Endothelial cell of umbilical vein (primary cell): ENCODE measurements around the gene VPS25. TPM values are rescaled to one million over a fixed set of nuclear protein-coding genes. Genes with fewer than 3 reads are reported as not detected.

Source experiments
- BruUV-seq: library from RNA; stranded (reverse); fragments of 400-500 nt; replicated peaks from 2 replicates; lab custom pipeline; 2021; lab: Mats Ljungman, UMichigan
- CTCF ChIA-PET: fragments of 300-600, 350-600 bp; sonication (Branson Sonifier 250); formaldehyde crosslinking; loops from one replicate; lab custom pipeline; 2021; ENCODE audit warnings: antibody characterized with exemption, inconsistent platforms; lab: Charles Lee
- POLR2A ChIA-PET: fragments of 300-600, 350-600 bp; sonication (Branson Sonifier 250); formaldehyde crosslinking; loops from one replicate; lab custom pipeline; 2021; ENCODE audit warnings: antibody characterized with exemption, inconsistent platforms; lab: Charles Lee
- DNase-seq: peaks from one replicate; pipeline ENCODE4 v3.0.0-alpha.2; 2011; ENCODE audit warnings: low read depth, low spot score
- FAIRE-seq: peaks from 2 replicates; lab custom pipeline; 2011; peaks lifted over from hg19 to GRCh38; lab: Jason Lieb, UNC
- H2AFZ ChIP-seq: 2 replicates; pipeline ENCODE4 v1.6.0; 2012; ENCODE audit warnings: low read depth, low read length, control low read depth, inconsistent platforms
- H3K27ac ChIP-seq: 2 replicates; pipeline ENCODE4 v1.5.1; 2011; ENCODE audit warnings: low read depth, mild to moderate bottlenecking, control low read depth, low read length, moderate library complexity; ENCODE audit not compliant: insufficient read depth
- H3K27me3 ChIP-seq, 2 experiments: 2 replicates each; pipeline versions ENCODE4 v1.6.0 to v1.6.1; 2011; ENCODE audit warnings: low read length in 2 of 2, mixed read lengths in 1 of 2; ENCODE audit not compliant: control insufficient read depth in 2 of 2, insufficient read depth in 2 of 2
- H3K36me3 ChIP-seq, 2 experiments: 2 replicates in 1 of 2; 3 replicates in 1 of 2; pipeline ENCODE4 v1.5.1; 2011; ENCODE audit warnings: low read length in 2 of 2, mild to moderate bottlenecking in 1 of 2, moderate library complexity in 1 of 2; ENCODE audit not compliant: control insufficient read depth in 2 of 2, insufficient read depth in 2 of 2; ENCODE audit errors: extremely low read depth in 1 of 2
- H3K4me1 ChIP-seq: 3 replicates; pipeline ENCODE4 v1.5.1; 2011; ENCODE audit warnings: mild to moderate bottlenecking, low read length; ENCODE audit not compliant: control insufficient read depth, insufficient read depth; ENCODE audit errors: extremely low read depth
- H3K4me2 ChIP-seq: 2 replicates; pipeline ENCODE4 v1.6.1; 2011; ENCODE audit warnings: low read length, control low read depth, mixed read lengths; ENCODE audit not compliant: insufficient read depth
- H3K4me3 ChIP-seq, 3 experiments: fragments of 200-600 bp in 1 of 3; sonication (generic), shearing (Covaris generic) in 1 of 3; replicated peaks in 1 of 3; 2 replicates each; pipeline ENCODE4 v1.5.1; 2011 to 2016; ENCODE audit warnings: control low read depth in 3 of 3, low read length in 3 of 3, mild to moderate bottlenecking in 2 of 3, inconsistent platforms in 1 of 3, low read depth in 1 of 3, moderate library complexity in 1 of 3; ENCODE audit not compliant: insufficient read depth in 1 of 3
- H3K79me2 ChIP-seq: 2 replicates; pipeline ENCODE4 v1.6.0; 2012; ENCODE audit warnings: low read length, inconsistent platforms; ENCODE audit not compliant: control insufficient read depth, insufficient read depth
- H3K9ac ChIP-seq: replicated peaks from 2 replicates; pipeline ENCODE3; 2011; ENCODE audit warnings: low read length, control low read depth; ENCODE audit not compliant: insufficient read depth; ENCODE audit errors: extremely low read depth
- H3K9me1 ChIP-seq: replicated peaks from 3 replicates; pipeline ENCODE4 v1.6.0; 2011; ENCODE audit warnings: mild to moderate bottlenecking, low read length; ENCODE audit not compliant: control insufficient read depth, insufficient read depth; ENCODE audit errors: extremely low read depth
- H3K9me3 ChIP-seq: replicated peaks from 2 replicates; pipeline ENCODE4 v1.5.1; 2012; ENCODE audit warnings: low read length, inconsistent platforms; ENCODE audit not compliant: control insufficient read depth, insufficient read depth
- H4K20me1 ChIP-seq: replicated peaks from 2 replicates; pipeline ENCODE3; 2011; ENCODE audit warnings: mild to moderate bottlenecking, low read length; ENCODE audit not compliant: control insufficient read depth, insufficient read depth; ENCODE audit errors: extremely low read depth
- CTCF ChIP-seq, 2 donors: IDR thresholded peaks; 1 replicate in 1 of 2; 2 replicates in 1 of 2; pipeline ENCODE4 v1.5.1; 2011; ENCODE audit warnings: low read length in 2 of 2, mild to moderate bottlenecking in 2 of 2, moderate library complexity in 2 of 2, control low read depth in 1 of 2, inconsistent platforms in 1 of 2, low read depth in 1 of 2; ENCODE audit not compliant: insufficient read depth in 1 of 2; ENCODE audit errors: extremely low read depth in 1 of 2
- EZH2 ChIP-seq: IDR thresholded peaks from 2 replicates; pipeline ENCODE4 v1.6.1; 2012; ENCODE audit warnings: borderline replicate concordance, low read depth, mild to moderate bottlenecking, moderate library complexity, low read length, inconsistent platforms; ENCODE audit not compliant: severe bottlenecking
- FOS ChIP-seq: IDR thresholded peaks from 2 replicates; pipeline ENCODE4 v1.6.1; 2011; ENCODE audit warnings: mild to moderate bottlenecking, low read length, moderate library complexity, borderline replicate concordance; ENCODE audit not compliant: insufficient read depth
- GATA2 ChIP-seq: IDR thresholded peaks from 2 replicates; pipeline ENCODE4 v1.7.0; 2011; ENCODE audit warnings: low read depth, mild to moderate bottlenecking, moderate library complexity, mixed read lengths, low read length; ENCODE audit not compliant: insufficient read length, insufficient read depth
- JUN ChIP-seq: IDR thresholded peaks from 2 replicates; pipeline ENCODE4 v1.6.1; 2011; ENCODE audit warnings: borderline replicate concordance, low read depth; ENCODE audit not compliant: insufficient read length, insufficient read depth
- MAX ChIP-seq: IDR thresholded peaks from 2 replicates; pipeline ENCODE4 v1.6.1; 2011; ENCODE audit not compliant: insufficient read depth, insufficient read length
- MYC ChIP-seq: IDR thresholded peaks from one replicate; pipeline ENCODE4 v1.6.1; 2011; ENCODE audit warnings: mild to moderate bottlenecking, low read depth, low read length
- POLR2A ChIP-seq: IDR thresholded peaks from 2 replicates; pipeline ENCODE4 v1.6.1; 2012; ENCODE audit warnings: low read depth, mild to moderate bottlenecking, control low read depth, low read length
- POLR2AphosphoS5 ChIP-seq: IDR thresholded peaks from 2 replicates; pipeline ENCODE4 v1.6.1; 2012; ENCODE audit warnings: low read depth, mild to moderate bottlenecking, control low read depth, low read length, moderate library complexity; ENCODE audit not compliant: insufficient read depth
- dilution Hi-C: fragments of 300-500 bp; cut with MboI; formaldehyde crosslinking; loops from one replicate; pipeline ENCODE4 v1.15.0; 2019; ENCODE audit warnings: low sequenced_read_pairs; ENCODE audit not compliant: extremely low pct_ligation_motif_present
- intact Hi-C: fragments of 100-400 bp; cut with micrococcal nuclease; formaldehyde crosslinking; loops from one replicate; pipeline ENCODE4 v1.10.0; 2022
- polyA plus RNA-seq, 4 experiments: library from polyadenylated mRNA; depleted of rRNA in 3 of 4; stranded (reverse) in 3 of 4; unstranded in 1 of 4; fragments of >200 nt; gene quantifications; 2 replicates each; pipeline versions ENCODE4 v1.2.1 to v1.2.3, GENCODE V29; 2011 to 2012; ENCODE audit warnings: missing spikeins in 1 of 4
- total RNA-seq: library from RNA; stranded (reverse); gene quantifications from 2 replicates; pipeline ENCODE4 v1.2.3, GENCODE V29; 2021

Gene VPS25
- total and polyA plus RNA-seq, 2 donors (not counting 3 experiments of a cell fraction or from before 2014, with no cell fraction given), result 45.0 to 86.8 TPM

- H3K79me2 ChIP-seq, result peaks cover 2% of the 10 kb centered on the region
- no peak overlapping the region for H2AFZ ChIP-seq
- H3K4me1 ChIP-seq, result peaks cover 15% of the 10 kb centered on the region
- FAIRE-seq, result no peak
- intact Hi-C loops (no loop called here), dilution Hi-C loops (no loop called here)
- DNase-seq, result no peak
- H3K27me3 ChIP-seq, result no peaks in the 10 kb centered on the region
- H3K36me3 ChIP-seq, result no peaks in the 10 kb centered on the region
- ChIA-PET CTCF (interaction anchor here (1.5 to 5.9 kb wide), 3 partner anchors 12 to 76 kb away, joined by 6 to 55 read pairs (median 6); partner anchors contain the start of genes BECN1 and RAMP2), POLR2A (no interaction called here)
- H3K9me1 ChIP-seq, result no peaks in the 10 kb centered on the region
- H3K4me3 ChIP-seq, result no peak overlapping the region
- no peak overlapping the region for H3K9ac ChIP-seq
- H4K20me1 ChIP-seq, result no peaks in the 10 kb centered on the region
- no peaks in the 10 kb centered on the region for H3K9me3 ChIP-seq
- no peak overlapping the region for H3K4me2 ChIP-seq
- no TSS peak for BruUV-seq
- no peak overlapping the region for H3K27ac ChIP-seq
- TF ChIP-seq POLR2A, result no peak
- no peak for TF ChIP-seq CTCF (IDR thresholded peaks at IDR 0.05; ENCODE audit: extremely low read depth in 1 of 2, insufficient read depth in 1 of 2, low read depth in 1 of 2, low read length in 2 of 2)
- no peak for TF ChIP-seq MAX
- TF ChIP-seq FOS, result no peak
- TF ChIP-seq POLR2AphosphoS5, result no peak
- no peak for TF ChIP-seq EZH2
- TF ChIP-seq JUN, result no peak
- TF ChIP-seq GATA2, result no peak
- no peak for TF ChIP-seq MYC
Measured at GRCh38 chr17:42748202-42748907, 24.9 kb upstream of the VPS25 start.
